Left lobe of liver (tissue), 2 donors: ENCODE measurements around the gene MMAB. TPM values are rescaled to one million over a fixed set of nuclear protein-coding genes. Genes with fewer than 3 reads are reported as not detected.
A peak's percentile ranks its signal among the peaks of the same experiment; 100 is the strongest.

ENCODE experiments used
- ATAC-seq: fragments of 200-7000 bp; cut with Tn5 transposase; one replicate; pipeline ENCODE4 v1.9.1; 2020; ENCODE audit warnings: mild to moderate bottlenecking, moderate library complexity
- DNase-seq: peaks from one replicate; pipeline ENCODE4 v3.0.0-alpha.2; 2020; ENCODE audit warnings: low spot score
- total RNA-seq: library from RNA; stranded (reverse); gene quantifications from one replicate; pipeline ENCODE4 v1.2.1, GENCODE V29; 2021
- donor health status: DM: no; HTN: no; CAD: no; lungs with moderate emphysema.
- donor health status: DM: no; HTN: yes; CAD: no.

The MMAB gene
- total RNA-seq, 1 donor from 2014 or later, result 41.1 TPM

- no peak for DNase-seq
- ATAC-seq, result no peak
These were observed 30.4 kb downstream of the MMAB start for GRCh38 chr12:109542876-109543275.

- no peak for DNase-seq
- no peak for ATAC-seq
These were observed 31.3 kb downstream of the MMAB start for GRCh38 chr12:109542014-109542413.

DNA sequence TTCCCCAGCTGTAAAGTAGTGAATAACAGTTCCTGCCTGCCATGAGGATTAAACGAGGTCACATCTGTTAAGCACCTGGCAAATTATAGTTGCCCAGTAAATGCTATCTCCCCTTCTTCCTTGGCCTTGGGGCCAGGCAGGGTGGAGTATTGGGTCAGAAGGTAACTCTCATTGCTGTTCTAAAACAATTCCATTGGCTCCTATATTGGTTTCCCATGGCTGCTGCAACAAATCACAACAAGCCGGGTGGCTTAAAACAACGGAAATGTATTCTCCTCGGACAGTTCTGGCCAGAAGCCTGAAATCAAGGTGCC lies 31.9 kb downstream of the MMAB start:
- DNase-seq (no peak), ATAC-seq (no peak)

- ATAC-seq (no peak), DNase-seq (no peak)
These were observed 32.5 kb downstream of the MMAB start for GRCh38 chr12:109540526-109541412.

GRCh38 chr12:109539508-109539907 lies 33.8 kb downstream of the MMAB start:
- DNase-seq, result no peak
- no peak for ATAC-seq

DNA sequence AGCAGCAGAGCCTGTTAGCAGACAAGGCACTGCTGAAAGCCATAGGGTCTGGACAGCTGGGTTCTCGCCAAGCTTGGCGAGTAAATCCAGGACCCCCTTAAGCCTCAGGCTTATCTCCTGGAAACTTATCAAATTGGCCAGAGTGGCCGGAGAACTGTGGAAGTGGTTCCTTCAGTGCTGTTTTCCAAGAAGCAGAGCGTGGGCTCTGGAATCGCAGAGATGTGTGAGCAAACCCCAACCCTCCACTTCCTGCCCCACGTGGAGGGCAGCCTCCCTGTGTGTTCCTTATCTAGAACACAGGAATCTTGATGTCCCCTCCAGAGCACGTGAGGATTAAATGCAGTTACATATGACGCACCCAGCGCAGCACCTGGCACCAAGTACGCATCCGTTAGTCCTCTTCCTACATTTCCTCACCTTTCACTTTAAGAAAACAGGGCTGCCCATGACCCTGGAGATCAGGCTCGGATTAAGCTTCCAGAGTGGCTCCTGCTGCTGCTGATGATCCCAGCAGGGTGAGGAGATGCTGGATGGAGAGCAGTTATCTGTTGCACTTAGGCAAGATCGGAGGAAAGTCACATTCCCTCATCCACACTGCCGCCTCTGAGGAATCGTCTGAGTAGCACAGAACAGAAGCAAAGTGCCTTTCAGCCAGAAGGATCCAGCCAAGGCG lies 35.0 kb downstream of the MMAB start:
- no peak for ATAC-seq

DNA sequence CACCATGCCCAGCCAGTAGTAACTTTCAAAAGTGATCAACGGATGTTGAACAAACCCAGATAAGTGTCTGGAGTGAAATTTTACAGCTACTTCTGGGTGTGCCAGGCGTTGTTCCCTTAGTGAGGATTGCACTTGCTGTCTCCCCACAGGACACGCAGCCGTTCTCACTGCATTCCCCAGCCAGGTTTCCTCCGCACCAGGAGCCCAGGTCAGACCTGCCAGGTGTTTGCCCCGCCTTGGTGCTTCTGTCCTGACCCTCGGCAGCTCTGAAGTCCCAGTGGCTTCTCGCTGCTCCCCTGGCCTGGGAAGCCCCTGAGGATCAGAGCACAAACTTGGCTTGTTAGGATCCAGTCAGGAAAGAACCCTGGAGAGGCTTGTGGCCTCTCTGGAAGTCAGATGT lies 36.2 kb downstream of the MMAB start:
- DNase-seq (no peak), ATAC-seq (no peak)

More for the DNA sequence above, 35.0 kb downstream of the MMAB start:
- DNase-seq, result no peak

GRCh38 chr12:109535863-109536250 lies 37.4 kb downstream of the MMAB start:
- no peak for DNase-seq

DNA sequence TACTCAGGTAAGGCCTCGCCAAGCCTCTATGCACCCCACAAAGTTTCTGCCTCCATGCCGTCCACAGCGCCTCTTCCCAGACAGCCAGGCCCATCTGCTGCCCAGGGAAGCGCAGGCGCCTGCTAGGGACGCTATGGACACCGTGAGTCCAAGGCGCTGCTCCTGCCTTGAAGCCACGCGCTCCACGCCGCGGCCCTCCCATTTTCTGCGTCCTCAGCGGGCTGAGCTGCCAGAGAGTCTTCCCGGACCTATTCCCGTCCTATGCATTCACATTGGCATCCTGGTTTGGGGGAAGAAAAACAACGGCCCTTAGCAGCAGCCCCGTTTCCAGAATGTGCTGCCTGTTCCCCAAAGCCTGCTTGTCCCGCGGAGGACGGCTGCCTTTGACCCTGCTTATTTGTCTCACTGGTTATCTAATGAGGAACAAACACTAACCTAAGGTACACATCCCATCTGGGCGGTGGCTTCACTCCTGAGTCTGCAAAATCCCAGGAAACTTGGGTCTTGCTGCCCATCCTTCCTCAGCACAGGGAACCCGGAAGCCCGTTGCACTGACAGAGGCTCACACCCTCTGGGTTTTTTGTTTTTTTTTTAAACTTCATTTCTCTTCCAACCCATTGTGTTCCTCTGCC lies 38.0 kb downstream of the MMAB start:
- DNase-seq (no peak), ATAC-seq (peak; percentile 17)

More at GRCh38 chr12:109535863-109536250, 37.4 kb downstream of the MMAB start:
- no peak for ATAC-seq

GRCh38 chr12:109534456-109534855 lies 38.8 kb downstream of the MMAB start:
- ATAC-seq, result no peak
- no peak for DNase-seq

GRCh38 chr12:109533487-109533740 lies 39.9 kb downstream of the MMAB start:
- DNase-seq (no peak), ATAC-seq (no peak)

DNA sequence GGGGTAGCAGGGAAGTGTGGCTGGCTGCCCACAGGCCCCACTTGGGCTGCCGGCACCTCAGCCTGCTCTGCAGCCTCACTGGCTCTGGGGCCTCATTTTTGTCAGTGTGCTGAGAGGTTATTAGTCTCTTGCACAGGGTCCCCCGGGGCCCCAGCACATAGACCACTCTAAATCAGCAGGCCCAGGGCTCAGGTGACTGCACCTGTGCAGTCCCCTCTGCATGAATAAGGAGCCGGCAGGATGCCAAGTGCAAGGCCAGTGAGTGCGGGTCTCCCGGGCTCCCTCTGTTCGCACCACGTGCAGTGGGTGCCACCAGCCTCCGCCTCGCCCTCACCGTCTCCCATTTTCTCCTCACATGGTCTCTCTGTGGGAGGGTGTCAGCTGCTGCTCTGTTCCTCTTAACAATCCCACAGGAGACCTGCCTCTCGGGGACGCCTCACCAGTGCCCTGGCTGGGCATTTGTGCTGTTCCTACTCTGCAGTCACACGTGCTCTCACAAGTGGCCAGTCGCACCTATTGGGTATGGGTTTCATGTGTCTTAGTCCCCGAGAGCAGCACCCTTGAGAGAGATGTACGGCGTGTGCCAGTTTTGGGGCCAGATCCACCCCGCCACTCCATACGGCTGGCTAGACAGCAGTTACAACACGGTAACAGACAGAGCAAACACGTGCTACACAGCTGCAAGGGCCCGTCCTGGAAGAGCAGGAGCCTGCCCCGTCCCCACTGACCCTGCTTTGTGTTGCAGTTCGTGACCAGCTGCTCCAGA lies 40.4 kb downstream of the MMAB start:
- DNase-seq (no peak), ATAC-seq (no peak)

GRCh38 chr12:109531411-109531810 lies 41.9 kb downstream of the MMAB start:
- no peak for DNase-seq
- no peak for ATAC-seq

GRCh38 chr12:109529691-109530640 lies 43.3 kb downstream of the MMAB start:
- DNase-seq (no peak), ATAC-seq (no peak)

DNA sequence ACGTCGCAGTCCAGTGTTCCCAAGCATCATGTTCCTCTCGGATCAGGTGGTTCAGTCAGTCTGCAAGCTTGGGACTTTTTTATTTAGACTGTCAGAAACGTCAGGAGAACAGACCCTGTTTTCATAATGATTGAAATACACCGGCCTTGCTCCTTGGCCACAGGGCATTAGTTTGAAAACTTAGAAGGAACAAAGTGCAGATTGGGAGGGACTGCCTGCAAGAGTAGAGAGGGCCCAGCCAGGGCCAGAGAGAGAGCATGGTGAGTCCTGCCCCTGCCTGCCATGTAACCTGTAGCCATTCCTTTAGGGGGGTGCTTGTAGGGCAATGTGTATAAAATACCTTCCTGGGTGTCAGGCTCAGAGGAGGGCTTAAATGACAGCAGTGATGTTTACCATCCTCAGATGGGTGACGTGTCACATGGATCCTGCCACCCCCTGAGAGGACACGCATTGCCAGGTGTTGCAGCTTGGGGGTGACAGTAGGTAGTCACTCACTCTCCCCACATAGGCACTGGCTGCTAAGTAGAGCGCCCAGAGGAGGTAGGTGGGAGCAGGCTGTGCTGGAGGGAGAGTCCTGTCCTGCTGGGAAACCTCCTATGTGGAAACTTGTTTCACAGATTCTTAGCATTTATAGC lies 45.7 kb downstream of the MMAB start:
- peak; percentile 23 for ATAC-seq
- no peak for DNase-seq

GRCh38 chr12:109525279-109525585 lies 48.1 kb downstream of the MMAB start:
- no peak for DNase-seq
- ATAC-seq, result no peak

- DNase-seq, result no peak
- ATAC-seq, result no peak
These were observed 48.6 kb downstream of the MMAB start for GRCh38 chr12:109524466-109525278.

- no peak for ATAC-seq
- no peak for DNase-seq
These were observed 49.8 kb downstream of the MMAB start for GRCh38 chr12:109523504-109523903.

GRCh38 chr12:109523071-109523470 lies 50.2 kb downstream of the MMAB start:
- ATAC-seq, result no peak
- DNase-seq, result no peak
